Measurements from ENCODE around the gene RILPL1.
A peak's percentile ranks its signal among the peaks of the same experiment; 100 is the strongest.
"Not testable (repeated sequence)": the region's sequence is repeated elsewhere in the genome, so short reads cannot be mapped to it uniquely, and the experiment has no call there.

RILPL1 gene

GRCh38 chr12:123540899-123541662, 7.6 kb upstream of the RILPL1 start:
- no peak overlapping the region for H3K4me3 ChIP-seq (ENCODE audit: low read depth, low read length)
- TF ChIP-seq CTCF (IDR thresholded peaks at IDR 0.05; ENCODE audit: insufficient read depth, low read depth, low read length, missing control alignments), result no peak
- no peak for DNase-seq (ENCODE audit: low read depth)

- H3K4me3 ChIP-seq (ENCODE audit: low read depth, low read length); DNase-seq (ENCODE audit: low read depth): not testable (repeated sequence)
Measured at GRCh38 chr12:123535952-123536351, 2.4 kb upstream of the RILPL1 start.

- TF ChIP-seq CTCF (IDR thresholded peaks at IDR 0.05; ENCODE audit: insufficient read depth, low read depth, low read length, missing control alignments), result no peak
- peak overlapping the region; percentile 57 for H3K4me3 ChIP-seq (ENCODE audit: low read depth, low read length)
- peak; percentile 19 for DNase-seq (ENCODE audit: low read depth)
Measured at GRCh38 chr12:123532808-123533649, 490 bp downstream of the RILPL1 start.

- peak; percentile 55 for DNase-seq (ENCODE audit: low read depth)
- H3K4me3 ChIP-seq (ENCODE audit: low read depth, low read length), result no peak overlapping the region
- no peak for TF ChIP-seq CTCF (IDR thresholded peaks at IDR 0.05; ENCODE audit: insufficient read depth, low read depth, low read length, missing control alignments)
Measured at GRCh38 chr12:123532019-123532418, 1.5 kb downstream of the RILPL1 start.

GRCh38 chr12:123531091-123531490, 2.4 kb downstream of the RILPL1 start:
- no peak for DNase-seq (ENCODE audit: low read depth)
- no peak overlapping the region for H3K4me3 ChIP-seq (ENCODE audit: low read depth, low read length)
- TF ChIP-seq CTCF (IDR thresholded peaks at IDR 0.05; ENCODE audit: insufficient read depth, low read depth, low read length, missing control alignments), result no peak

GRCh38 chr12:123530668-123531067, 2.9 kb downstream of the RILPL1 start:
- no peak for TF ChIP-seq CTCF (IDR thresholded peaks at IDR 0.05; ENCODE audit: insufficient read depth, low read depth, low read length, missing control alignments)
- H3K4me3 ChIP-seq (ENCODE audit: low read depth, low read length), result no peak overlapping the region
- DNase-seq (ENCODE audit: low read depth), result no peak

GRCh38 chr12:123529686-123530085, 3.8 kb downstream of the RILPL1 start:
- H3K4me3 ChIP-seq (ENCODE audit: low read depth, low read length), result no peak overlapping the region
- TF ChIP-seq CTCF (IDR thresholded peaks at IDR 0.05; ENCODE audit: insufficient read depth, low read depth, low read length, missing control alignments), result no peak
- no peak for DNase-seq (ENCODE audit: low read depth)
